Bronchial epithelial cell (primary cell): ENCODE results near the gene RPTOR. TPM values are rescaled to one million over a fixed set of nuclear protein-coding genes. Genes with fewer than 3 reads are reported as not detected.

ENCODE experiments used
- DNase-seq: peaks from one replicate; pipeline ENCODE4 v3.0.0-alpha.2; 2010; ENCODE audit warnings: low read depth
- FAIRE-seq: peaks from 2 replicates; lab custom pipeline; 2011; peaks lifted over from hg19 to GRCh38; lab: Jason Lieb, UNC
- H3K27me3 ChIP-seq: 2 replicates; pipeline ENCODE4 v1.5.1; 2011; ENCODE audit warnings: low read length; ENCODE audit not compliant: control insufficient read depth, insufficient read depth
- H3K36me3 ChIP-seq: 2 replicates; pipeline ENCODE4 v1.5.1; 2011; ENCODE audit warnings: low read length; ENCODE audit not compliant: control insufficient read depth, insufficient read depth
- H3K4me3 ChIP-seq: 2 replicates; pipeline ENCODE4 v1.5.1; 2011; ENCODE audit warnings: mild to moderate bottlenecking, low read depth, low read length, control low read depth
- CTCF ChIP-seq: IDR thresholded peaks from 2 replicates; pipeline ENCODE4 v1.5.1; 2011; ENCODE audit warnings: mild to moderate bottlenecking, moderate library complexity, low read length, control low read depth, inconsistent platforms; ENCODE audit not compliant: insufficient read depth, severe bottlenecking
- total RNA-seq: library from RNA; depleted of rRNA; stranded (reverse); fragments of >200 nt; gene quantifications from 2 replicates; pipeline ENCODE4 v1.2.1, GENCODE V29; 2014

Gene RPTOR
- total RNA-seq, 1 donor from 2014 or later: 14.0 TPM

GRCh38 chr17:80768389-80768788 is 223.8 kb downstream of the RPTOR start:
- FAIRE-seq: no peak

DNA sequence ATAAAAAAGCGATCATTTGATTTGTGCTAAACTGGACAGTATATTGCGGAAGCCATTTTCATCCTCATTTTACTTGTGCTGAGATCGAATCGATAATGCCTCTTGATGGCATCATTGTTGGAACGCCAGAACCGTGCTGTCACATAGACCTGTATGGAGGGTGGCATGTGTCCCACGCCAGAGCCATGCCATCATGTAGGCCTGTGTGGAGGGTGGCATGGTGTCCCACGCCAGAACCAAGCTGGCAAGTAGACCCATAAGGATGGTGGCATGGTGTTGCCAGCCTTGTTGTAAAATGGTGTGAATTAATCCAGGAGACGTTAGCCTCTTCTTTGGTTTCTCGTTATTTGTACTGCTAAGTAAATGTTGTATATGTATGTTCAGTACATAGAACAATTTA is 224.3 kb downstream of the RPTOR start:
- Histone ChIP-seq H3K27me3 (no peaks in the 10 kb centered on the region), H3K36me3 (peaks cover 2% of the 10 kb centered on the region), H3K4me3 (no peak overlapping the region)
- FAIRE-seq (no peak), DNase-seq (no peak)
- no peak for TF ChIP-seq CTCF

More at GRCh38 chr17:80768389-80768788, 223.8 kb downstream of the RPTOR start:
- no peak for TF ChIP-seq CTCF
- no peaks in the 10 kb centered on the region for H3K27me3 ChIP-seq
- H3K36me3 ChIP-seq: peaks cover 2% of the 10 kb centered on the region
- H3K4me3 ChIP-seq: no peak overlapping the region
- DNase-seq: no peak

DNA sequence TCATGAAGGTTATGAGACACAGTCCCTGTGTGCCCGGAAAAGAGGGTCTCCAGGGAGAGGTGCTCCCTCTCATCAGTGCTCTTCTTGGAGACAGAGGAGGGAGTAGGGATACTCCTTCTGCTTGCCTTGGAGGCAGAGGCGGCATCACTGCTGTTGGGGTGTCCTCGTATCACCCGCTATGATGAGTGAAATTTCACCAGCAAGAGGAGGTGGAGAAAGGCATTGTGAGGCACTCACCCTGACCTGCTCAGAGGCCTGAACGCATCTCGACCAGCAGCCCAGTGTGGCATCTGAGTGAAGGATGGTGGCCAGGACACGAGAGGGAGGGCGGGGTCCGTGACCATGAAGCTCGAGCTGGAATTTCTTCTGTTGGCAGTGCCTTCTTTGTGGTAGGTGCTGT is 224.9 kb downstream of the RPTOR start:
- FAIRE-seq (peak; percentile 68), DNase-seq (no peak)
- Histone ChIP-seq H3K27me3 (no peaks in the 10 kb centered on the region), H3K36me3 (peaks cover 2% of the 10 kb centered on the region), H3K4me3 (no peak overlapping the region)
- TF ChIP-seq CTCF: no peak

GRCh38 chr17:80769936-80770625 is 225.4 kb downstream of the RPTOR start:
- no peak for FAIRE-seq
- no peak overlapping the region for H3K4me3 ChIP-seq
- TF ChIP-seq CTCF: no peak
- no peak for DNase-seq
- H3K36me3 ChIP-seq: peaks cover 2% of the 10 kb centered on the region
- no peaks in the 10 kb centered on the region for H3K27me3 ChIP-seq

DNA sequence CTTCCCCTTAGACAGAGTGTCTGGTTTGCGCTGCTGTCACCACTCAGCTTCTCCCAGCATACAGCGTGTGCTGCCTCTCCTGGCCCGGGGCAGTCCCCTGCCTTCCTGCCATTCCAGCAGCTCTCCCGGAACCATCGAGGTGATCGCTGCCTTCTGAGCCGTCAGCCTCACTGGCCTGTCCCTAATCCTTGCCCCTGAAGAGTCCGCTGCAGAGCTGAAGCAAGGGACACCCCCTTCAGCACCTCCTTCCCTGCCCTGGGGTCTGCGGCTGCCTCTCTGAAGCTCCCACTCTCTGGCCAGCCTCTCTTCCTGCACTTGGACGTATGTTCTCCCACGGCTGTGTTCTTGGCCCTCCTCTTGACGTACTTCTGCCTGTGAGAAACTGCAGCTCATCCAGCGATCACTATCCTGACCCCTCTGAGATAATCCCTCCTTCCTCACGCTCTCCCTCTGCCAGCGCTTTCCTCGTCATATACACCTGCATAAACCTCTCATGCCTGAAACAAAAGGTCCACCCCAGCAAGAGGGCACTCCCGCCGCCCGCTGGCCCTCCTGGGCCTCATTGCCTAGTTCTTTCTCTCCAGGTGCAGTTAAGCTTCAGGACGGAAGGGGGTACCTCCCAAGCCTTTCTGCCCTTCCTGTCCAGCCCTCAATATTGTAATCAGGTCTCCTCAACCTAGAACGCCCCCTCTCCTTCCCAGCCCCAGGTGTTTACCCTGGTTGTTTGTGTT is 226.4 kb downstream of the RPTOR start:
- FAIRE-seq (no peak), DNase-seq (no peak)
- Histone ChIP-seq H3K4me3 (no peak overlapping the region), H3K36me3 (peaks cover 2% of the 10 kb centered on the region), H3K27me3 (no peaks in the 10 kb centered on the region)
- no peak for TF ChIP-seq CTCF
